GM18520 (cell line): ENCODE results near the gene SOCS7.
"Not testable (repeated sequence)": the region's sequence is repeated elsewhere in the genome, so short reads cannot be mapped to it uniquely, and the experiment has no call there.

Experiments used
- ATAC-seq: cut with Tn5 transposase; IDR thresholded peaks from one replicate; pipeline ENCODE4 v1.9.1; 2021; ENCODE audit not compliant: unreplicated experiment

Gene SOCS7

GRCh38 chr17:38437313-38437712 is 85.7 kb downstream of the SOCS7 start:
- ATAC-seq: not testable (repeated sequence)

- ATAC-seq: no peak
These were observed 87.8 kb downstream of the SOCS7 start for GRCh38 chr17:38439436-38439835.

- no peak for ATAC-seq
These were observed 89.2 kb downstream of the SOCS7 start for GRCh38 chr17:38440614-38441397.

- ATAC-seq: no peak
These were observed 89.9 kb downstream of the SOCS7 start for GRCh38 chr17:38441429-38442061.

GRCh38 chr17:38442548-38442947 is 90.9 kb downstream of the SOCS7 start:
- no peak for ATAC-seq

GRCh38 chr17:38443356-38444031 is 91.8 kb downstream of the SOCS7 start:
- no peak for ATAC-seq

GRCh38 chr17:38444151-38444550 is 92.5 kb downstream of the SOCS7 start:
- ATAC-seq: no peak

- no peak for ATAC-seq
These were observed 96.0 kb downstream of the SOCS7 start for GRCh38 chr17:38447502-38448085.

GRCh38 chr17:38448208-38448771 is 96.6 kb downstream of the SOCS7 start:
- no peak for ATAC-seq

GRCh38 chr17:38449364-38449763 is 97.7 kb downstream of the SOCS7 start:
- ATAC-seq: no peak

GRCh38 chr17:38450557-38451029 is 98.9 kb downstream of the SOCS7 start:
- ATAC-seq: no peak

GRCh38 chr17:38451030-38451839 is 99.6 kb downstream of the SOCS7 start:
- ATAC-seq: no peak

- ATAC-seq: no peak
These were observed 100.3 kb downstream of the SOCS7 start for GRCh38 chr17:38451840-38452529.

- ATAC-seq: no peak
These were observed 101.1 kb downstream of the SOCS7 start for GRCh38 chr17:38452719-38453118.

- ATAC-seq: no peak
These were observed 102.3 kb downstream of the SOCS7 start for GRCh38 chr17:38453951-38454421.

GRCh38 chr17:38454532-38454931 is 102.9 kb downstream of the SOCS7 start:
- ATAC-seq: no peak
